Fibroblast of lung (primary cell): ENCODE data around the gene DICER1. TPM values are rescaled to one million over a fixed set of nuclear protein-coding genes. Genes with fewer than 3 reads are reported as not detected.

Experiments used
- DNase-seq, 2 donors: peaks; one replicate each; pipeline versions ENCODE4 v3.0.0 to v3.0.0-alpha.2; 2010; ENCODE audit warnings: low read depth in 2 of 2
- H2AFZ ChIP-seq: 2 replicates; pipeline ENCODE4 v1.5.1; 2012; ENCODE audit warnings: low read length, control low read depth, inconsistent platforms
- H3K27ac ChIP-seq: 2 replicates; pipeline ENCODE4 v1.5.1; 2011; ENCODE audit warnings: low read length, control low read depth; ENCODE audit not compliant: insufficient read depth
- H3K27me3 ChIP-seq: 2 replicates; pipeline ENCODE4 v1.5.1; 2011; ENCODE audit warnings: mild to moderate bottlenecking, low read length; ENCODE audit not compliant: control insufficient read depth, insufficient read depth
- H3K36me3 ChIP-seq: 2 replicates; pipeline ENCODE4 v1.5.1; 2011; ENCODE audit warnings: low read length; ENCODE audit not compliant: control insufficient read depth, insufficient read depth
- H3K4me1 ChIP-seq: 2 replicates; pipeline ENCODE4 v1.5.1; 2011; ENCODE audit warnings: low read length; ENCODE audit not compliant: control insufficient read depth, insufficient read depth; ENCODE audit errors: extremely low read depth
- H3K4me2 ChIP-seq: 2 replicates; pipeline ENCODE4 v1.5.1; 2011; ENCODE audit warnings: low read length, control low read depth; ENCODE audit not compliant: insufficient read depth; ENCODE audit errors: extremely low read depth
- H3K4me3 ChIP-seq, 4 experiments: fragments of 200-600 bp in 1 of 4; sonication (generic) in 1 of 4; replicated peaks in 1 of 4; 2 replicates each; pipeline ENCODE4 v1.5.1; 2011 to 2016; ENCODE audit warnings: low read length in 4 of 4, low read depth in 3 of 4, mild to moderate bottlenecking in 3 of 4, control low read depth in 2 of 4, inconsistent platforms in 1 of 4, mixed read lengths in 1 of 4; ENCODE audit not compliant: insufficient read depth in 1 of 4; ENCODE audit errors: control extremely low read depth in 1 of 4
- H3K79me2 ChIP-seq: 2 replicates; pipeline ENCODE4 v1.5.1; 2012; ENCODE audit warnings: mild to moderate bottlenecking, low read length, inconsistent platforms; ENCODE audit not compliant: control insufficient read depth, insufficient read depth
- H3K9ac ChIP-seq: 2 replicates; pipeline ENCODE4 v1.5.1; 2011; ENCODE audit warnings: mild to moderate bottlenecking, low read length, control low read depth; ENCODE audit not compliant: insufficient read depth
- H3K9me3 ChIP-seq: 2 replicates; pipeline ENCODE4 v1.5.1; 2012; ENCODE audit warnings: low read depth, low read length; ENCODE audit not compliant: control insufficient read depth, insufficient read depth
- H4K20me1 ChIP-seq: 2 replicates; pipeline ENCODE4 v1.5.1; 2011; ENCODE audit warnings: low read length; ENCODE audit not compliant: control insufficient read depth, insufficient read depth; ENCODE audit errors: extremely low read depth
- CTCF ChIP-seq, 2 donors: IDR thresholded peaks in 1 of 2; conservative IDR thresholded peaks in 1 of 2; 1 replicate in 1 of 2; 2 replicates in 1 of 2; pipeline ENCODE4 v1.5.1; 2011 to 2012; ENCODE audit warnings: low read length in 2 of 2, control low read depth in 1 of 2, inconsistent platforms in 1 of 2, low read depth in 1 of 2, mild to moderate bottlenecking in 1 of 2
- EZH2 ChIP-seq: IDR thresholded peaks from 2 replicates; pipeline ENCODE4 v1.5.1; 2012; ENCODE audit warnings: low read length, control low read depth, mild to moderate bottlenecking; ENCODE audit errors: missing control alignments
- polyA plus RNA-seq, 2 donors: library from polyadenylated mRNA; depleted of rRNA in 1 of 2; stranded (reverse) in 1 of 2; unstranded in 1 of 2; fragments of >200 nt; gene quantifications; 2 replicates each; pipeline ENCODE4 v1.2.1, GENCODE V29; 2011 to 2012; ENCODE audit warnings: missing spikeins in 1 of 2
- total RNA-seq: library from RNA; depleted of rRNA; stranded (reverse); fragments of >200 nt; gene quantifications from 2 replicates; pipeline ENCODE4 v1.2.1, GENCODE V29; 2014

Gene DICER1
- total and polyA plus RNA-seq, 2 donors (not counting 1 experiment from before 2014, with no cell fraction given) = 20.3 to 28.7 TPM

- Histone ChIP-seq H3K79me2 (no peaks in the 10 kb centered on the region), H3K9ac (no peak overlapping the region), H3K4me3 (no peak overlapping the region), H2AFZ (no peak overlapping the region), H3K4me2 (no peak overlapping the region), H3K27me3 (no peaks in the 10 kb centered on the region), H4K20me1 (no peaks in the 10 kb centered on the region), H3K27ac (no peak overlapping the region), H3K36me3 (no peaks in the 10 kb centered on the region), H3K9me3 (no peaks in the 10 kb centered on the region), H3K4me1 (no peaks in the 10 kb centered on the region)
- TF ChIP-seq CTCF (conservative IDR thresholded peaks at IDR 0.05 in 1 of 2, IDR thresholded peaks at IDR 0.05 in 1 of 2; ENCODE audit: low read depth in 1 of 2, low read length in 2 of 2) = no peak
- TF ChIP-seq EZH2 = no peak
- no peak for DNase-seq
Observed at GRCh38 chr14:95193081-95193480, 35.8 kb upstream of the DICER1 start.

- Histone ChIP-seq H4K20me1 (no peaks in the 10 kb centered on the region), H3K4me3 (no peak overlapping the region), H3K4me1 (no peaks in the 10 kb centered on the region), H3K27me3 (peaks cover 2% of the 10 kb centered on the region), H3K36me3 (no peaks in the 10 kb centered on the region), H3K27ac (no peak overlapping the region), H3K79me2 (no peaks in the 10 kb centered on the region), H2AFZ (no peak overlapping the region), H3K4me2 (no peak overlapping the region), H3K9me3 (no peaks in the 10 kb centered on the region), H3K9ac (no peak overlapping the region)
- no peak for DNase-seq
- no peak for TF ChIP-seq EZH2
Observed at GRCh38 chr14:95192311-95192710, 35.0 kb upstream of the DICER1 start.

GRCh38 chr14:95191445-95192199, 34.3 kb upstream of the DICER1 start:
- Histone ChIP-seq H3K4me1 (no peaks in the 10 kb centered on the region), H3K9ac (no peak overlapping the region), H3K9me3 (no peaks in the 10 kb centered on the region), H3K36me3 (no peaks in the 10 kb centered on the region), H4K20me1 (no peaks in the 10 kb centered on the region), H3K4me3 (no peak overlapping the region), H3K4me2 (no peak overlapping the region), H2AFZ (no peak overlapping the region), H3K27me3 (peaks cover 2% of the 10 kb centered on the region), H3K27ac (no peak overlapping the region), H3K79me2 (no peaks in the 10 kb centered on the region)
- no peak for DNase-seq
- TF ChIP-seq EZH2 = no peak
- TF ChIP-seq CTCF (conservative IDR thresholded peaks at IDR 0.05 in 1 of 2, IDR thresholded peaks at IDR 0.05 in 1 of 2; ENCODE audit: low read depth in 1 of 2, low read length in 2 of 2) = no peak
